CD4-positive, alpha-beta T cell treated with Interleukin-12 subunit alpha and Interleukin-12 subunit beta, for 1 hour (primary cell): ENCODE data around the gene GARIN5B.

ENCODE experiments used
- DNase-seq: peaks from one replicate; pipeline ENCODE4 v3.0.0-alpha.2; 2020

GARIN5B gene

GRCh38 chr19:55368701-55369563 lies 5.9 kb upstream of the GARIN5B start:
- DNase-seq, result no peak

GRCh38 chr19:55368106-55368505 lies 5.0 kb upstream of the GARIN5B start:
- no peak for DNase-seq

DNA sequence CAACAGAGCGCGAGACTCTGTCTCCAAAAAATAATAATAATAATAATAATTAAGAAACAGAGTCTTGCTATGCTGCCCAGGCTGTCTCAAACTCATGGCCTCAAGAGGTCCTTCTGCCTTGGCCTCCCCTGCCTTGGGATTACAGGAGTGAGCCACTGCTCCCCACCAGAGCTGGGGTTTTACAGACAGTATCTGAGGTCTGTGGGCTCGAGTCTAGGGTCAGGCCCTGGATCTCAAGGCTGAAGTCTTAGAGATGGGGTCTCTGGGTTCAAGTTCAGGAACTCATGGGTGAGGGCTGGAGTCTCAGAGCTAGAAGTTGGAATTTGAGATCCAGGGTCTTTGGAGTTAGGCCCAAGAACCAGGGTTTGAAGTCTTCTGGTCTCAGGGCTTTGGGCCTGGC lies 3.7 kb upstream of the GARIN5B start:
- no peak for DNase-seq

DNA sequence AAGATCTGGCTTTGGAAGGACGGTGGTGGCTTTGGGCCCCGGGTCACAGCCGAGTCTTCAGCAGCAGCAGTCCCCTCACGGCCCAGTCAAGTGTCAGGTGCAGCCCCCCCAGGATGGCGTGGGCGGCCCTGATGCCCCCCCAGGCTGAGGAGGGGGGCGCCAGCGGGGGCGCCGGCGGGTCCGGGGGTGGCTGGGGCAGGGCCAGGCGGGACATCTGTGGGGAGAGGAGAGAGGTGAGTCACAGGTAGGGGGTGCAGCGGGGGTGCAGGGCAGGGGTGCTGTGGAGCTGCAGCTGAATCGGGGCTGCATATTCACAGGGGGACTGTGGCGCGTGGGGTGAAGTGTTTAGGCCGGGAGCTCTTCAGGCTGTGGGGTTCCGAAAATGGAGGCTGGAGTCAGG lies 2.9 kb upstream of the GARIN5B start:
- DNase-seq, result no peak

DNA sequence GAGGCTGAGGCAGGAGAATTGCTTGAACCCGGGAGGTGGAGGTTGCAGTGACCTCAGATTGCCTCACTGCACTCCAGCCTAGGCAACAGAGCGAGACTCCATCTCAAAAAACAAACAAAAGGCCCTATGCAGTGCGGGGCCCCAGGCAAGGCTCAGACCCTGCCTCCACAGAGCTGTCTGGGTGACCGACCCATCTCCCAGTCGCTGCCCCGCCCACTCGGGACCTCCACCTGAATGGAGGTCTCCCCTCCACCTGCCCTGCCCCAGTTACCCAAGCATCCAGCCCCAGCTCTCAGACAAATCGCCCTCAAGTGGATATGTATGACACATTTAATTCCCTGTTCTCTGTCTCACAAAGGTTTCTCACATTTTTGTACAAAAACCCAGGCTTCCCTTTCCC lies 2.2 kb upstream of the GARIN5B start:
- no peak for DNase-seq

GRCh38 chr19:55362174-55362989 lies 678 bp downstream of the GARIN5B start:
- DNase-seq, result no peak

DNA sequence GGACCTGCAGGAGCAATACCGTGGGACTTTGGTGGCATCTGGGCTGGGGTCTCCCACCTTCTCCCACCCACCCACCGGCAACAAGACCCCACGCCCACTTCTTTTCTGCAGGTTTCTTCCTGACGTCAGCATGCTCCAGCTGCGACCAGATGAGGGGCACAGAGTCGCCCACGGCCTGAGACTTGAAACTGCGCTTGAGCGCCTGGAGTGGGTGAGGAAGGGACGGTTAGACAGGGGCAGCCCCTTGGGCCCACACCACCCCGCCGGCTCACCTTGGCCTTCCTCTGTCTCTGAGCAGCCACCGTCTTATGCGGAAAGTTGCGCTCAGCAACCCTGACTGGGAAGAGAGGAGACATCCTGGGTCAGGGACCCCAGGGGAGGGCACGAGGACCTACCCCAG lies 2.2 kb downstream of the GARIN5B start:
- DNase-seq, result no peak

- no peak for DNase-seq
Observed at GRCh38 chr19:55358943-55359908, 3.8 kb downstream of the GARIN5B start.

DNA sequence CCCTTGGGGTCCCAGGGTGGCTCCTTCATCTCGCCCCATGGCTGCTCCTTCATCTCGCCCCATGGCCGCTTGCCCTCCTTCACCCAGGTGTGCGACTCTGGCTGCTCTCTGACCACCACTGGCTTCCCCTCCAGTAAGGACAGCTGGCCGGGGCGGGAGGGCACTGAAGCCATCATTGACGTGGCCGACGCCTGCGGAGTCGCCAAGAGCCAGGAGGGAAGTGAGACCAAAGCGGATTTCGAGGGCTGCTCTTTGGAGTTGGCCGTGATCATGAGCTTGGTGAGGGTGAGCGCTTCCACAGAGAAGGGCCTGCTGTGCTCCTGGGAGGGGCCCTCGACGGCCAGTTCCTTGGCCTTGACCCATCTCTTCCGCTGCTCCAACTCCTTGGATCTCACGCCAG lies 4.6 kb downstream of the GARIN5B start:
- no peak for DNase-seq

DNA sequence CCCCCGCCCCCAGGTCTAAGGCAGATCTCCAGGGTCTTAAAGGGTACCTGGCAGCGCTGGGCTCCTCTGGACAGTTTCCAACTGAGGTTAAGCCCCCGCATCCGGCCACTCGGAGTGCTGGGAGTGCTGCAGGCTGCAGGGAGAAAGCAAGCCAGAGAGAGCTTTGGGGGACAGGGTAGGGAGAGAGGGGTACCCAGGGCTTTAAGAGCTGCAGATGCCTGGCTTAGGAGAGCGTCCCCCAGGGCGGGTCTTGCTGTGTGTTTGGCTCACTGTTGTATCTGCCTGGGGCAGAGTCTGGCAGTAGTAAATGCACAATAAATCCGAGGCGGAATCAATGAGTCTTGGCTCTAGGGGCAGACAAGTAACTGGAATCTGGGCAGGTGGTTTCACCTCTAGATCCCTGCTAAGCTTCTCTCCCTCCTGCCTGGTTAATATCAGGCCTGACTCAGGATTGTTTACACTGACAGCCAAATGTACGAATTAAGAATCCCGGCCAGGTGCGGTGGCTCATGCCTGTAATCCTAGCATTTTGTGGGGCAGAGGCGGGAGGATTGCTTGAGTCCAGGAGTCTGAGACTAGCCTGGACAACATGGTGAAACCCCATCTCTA lies 7.7 kb downstream of the GARIN5B start:
- DNase-seq, result no peak

DNA sequence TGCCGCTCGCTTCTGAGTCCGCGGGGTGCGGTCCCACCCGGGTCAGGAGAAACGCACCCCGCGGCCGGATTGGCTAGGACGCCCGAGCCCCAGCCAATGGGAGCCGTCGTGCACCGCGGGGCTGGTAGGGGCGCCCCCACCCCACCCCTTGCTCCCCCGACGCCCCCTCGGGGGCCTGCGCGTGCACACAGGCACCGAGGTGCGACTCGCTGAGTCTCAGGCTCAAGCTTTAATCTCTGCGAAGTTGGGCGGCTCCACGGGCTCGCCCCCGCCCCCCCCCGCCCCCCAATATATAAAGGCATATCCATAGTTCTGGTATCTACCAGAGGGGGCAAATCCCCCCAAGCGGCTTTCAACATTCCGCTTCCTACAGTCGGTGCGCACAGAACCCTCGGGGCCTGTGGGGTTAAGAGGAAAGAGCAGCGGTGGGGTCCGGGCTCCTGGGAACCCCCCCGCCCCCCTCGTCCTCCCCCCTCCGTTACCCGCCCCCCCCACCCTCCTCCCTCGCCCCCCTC lies 8.3 kb downstream of the GARIN5B start, which contains the start of gene COX6B2:
Gene COX6B2 (minus strand): TSS at position 22 of the 515 bp plus-strand sequence. CDS start 198 bp downstream, outside the sequence.
- no peak for DNase-seq

GRCh38 chr19:55353803-55354697 lies 9.0 kb downstream of the GARIN5B start:
- peak; percentile 80 for DNase-seq

DNA sequence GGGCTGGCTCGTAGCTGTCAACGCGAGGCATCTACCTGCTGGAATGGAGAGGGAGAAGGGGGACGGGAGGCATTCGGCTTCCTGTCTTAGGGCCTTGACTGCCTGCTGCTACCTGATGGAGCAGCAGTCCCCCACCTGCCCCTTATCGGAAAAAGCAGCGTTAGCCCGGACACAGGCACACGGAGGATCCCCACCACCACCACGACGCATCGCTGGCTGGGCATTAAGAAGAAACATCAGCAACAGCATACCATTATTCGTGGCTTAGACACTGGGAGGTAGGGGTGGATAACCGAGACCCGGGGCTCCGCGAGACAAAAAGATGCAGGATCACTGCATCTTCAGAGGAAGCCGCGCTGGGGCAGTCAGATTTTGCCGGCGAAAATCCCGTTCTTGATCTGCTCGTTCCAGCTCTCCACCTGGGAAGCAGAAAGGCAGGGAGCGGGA lies 9.7 kb downstream of the GARIN5B start:
- DNase-seq, result no peak

DNA sequence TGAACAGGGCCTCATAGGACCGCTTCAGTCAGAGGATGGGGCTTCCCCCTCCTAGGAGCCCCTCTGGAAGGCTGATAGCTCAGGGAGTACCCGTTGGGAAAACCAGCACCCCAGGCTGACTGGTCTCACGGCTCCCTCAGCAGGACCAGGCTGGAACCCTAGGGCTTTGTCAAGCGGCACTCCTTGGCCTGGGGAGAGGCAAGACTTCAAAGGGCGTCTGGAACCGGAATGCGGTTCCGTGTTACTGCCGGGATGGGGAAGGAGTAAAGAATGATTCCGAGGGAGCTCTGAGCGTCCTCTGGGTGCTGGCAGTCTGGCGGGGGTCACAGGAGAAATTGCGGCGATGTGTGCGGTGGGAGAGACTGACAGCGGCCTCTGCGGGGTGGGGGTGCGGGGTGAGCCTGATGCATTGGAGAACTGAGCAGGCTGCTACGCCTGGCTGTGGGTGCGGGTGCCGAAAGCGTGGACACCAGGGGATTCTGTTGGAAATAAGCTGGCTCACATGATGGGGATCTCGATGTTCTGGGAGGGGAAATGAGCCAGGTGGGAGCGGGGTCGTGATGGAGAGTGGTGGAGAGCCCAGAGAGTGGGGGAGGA lies 10.4 kb downstream of the GARIN5B start:
- no peak for DNase-seq

GRCh38 chr19:55352040-55352439 lies 11.0 kb downstream of the GARIN5B start:
- no peak for DNase-seq

GRCh38 chr19:55350620-55351315 lies 12.3 kb downstream of the GARIN5B start:
- DNase-seq, result no peak

DNA sequence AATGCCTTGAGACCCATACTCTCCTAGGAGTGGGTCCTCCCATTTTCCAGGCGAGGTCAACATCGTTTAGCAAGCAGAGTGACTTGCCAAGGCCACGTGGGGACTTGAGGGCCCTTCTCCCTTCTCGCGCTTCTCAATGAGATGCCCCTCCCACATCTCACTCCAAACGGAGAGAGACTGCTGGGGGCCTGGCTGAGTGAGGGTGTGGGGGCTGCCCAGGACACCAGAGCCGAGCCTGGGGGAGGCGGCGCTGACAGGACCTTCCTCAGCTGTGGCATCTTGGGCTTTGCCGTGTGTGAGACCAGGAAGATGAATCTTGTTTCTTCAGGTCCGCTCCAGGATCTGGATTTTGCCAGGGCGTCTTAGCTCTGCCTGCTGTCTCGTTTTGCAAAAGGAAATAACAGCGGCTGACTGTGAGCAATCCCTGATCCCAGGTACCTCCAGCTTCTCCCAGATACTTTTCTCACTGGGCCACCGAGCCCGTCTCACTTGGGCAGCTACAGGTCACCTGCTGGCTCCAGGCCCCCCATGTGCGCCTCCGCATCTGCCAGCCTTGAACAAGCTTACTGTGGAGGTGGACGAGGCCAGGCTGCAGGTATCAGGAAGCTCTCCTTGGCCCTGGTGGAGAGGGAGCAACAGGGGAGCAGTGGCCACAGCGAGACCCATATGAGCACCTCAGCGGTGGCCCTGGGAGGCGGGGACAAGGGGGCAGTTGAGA lies 14.6 kb downstream of the GARIN5B start:
- DNase-seq, result no peak

DNA sequence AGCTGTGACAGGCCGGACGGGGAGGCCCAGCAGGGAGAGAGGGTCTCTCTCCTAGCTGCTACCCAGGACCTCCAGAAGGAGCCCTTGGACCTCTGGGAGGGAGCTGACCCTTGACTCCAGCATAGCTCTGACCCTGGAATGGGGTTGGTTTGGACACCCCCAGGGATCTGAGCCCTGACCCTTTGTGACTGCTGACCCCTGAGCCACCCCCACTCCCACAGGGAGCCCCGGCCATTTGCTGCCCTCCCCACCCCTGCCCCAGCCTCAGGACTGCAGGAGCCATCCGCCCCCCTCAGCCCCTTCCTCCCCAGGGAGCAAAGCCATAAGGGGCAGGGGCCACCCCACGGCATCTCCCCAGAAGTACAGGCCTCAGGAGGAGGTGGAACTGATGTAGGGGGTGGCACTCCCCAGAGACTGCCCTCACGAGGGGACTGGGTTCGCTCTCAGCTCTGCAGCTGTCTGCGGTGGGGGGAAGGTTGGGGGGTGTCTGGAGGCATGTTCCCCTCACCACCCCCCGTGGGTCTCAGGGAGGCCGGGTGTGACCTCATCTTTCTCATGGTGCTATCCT lies 15.5 kb downstream of the GARIN5B start:
- DNase-seq, result no peak
